LNCAP (cell line): ENCODE measurements around the gene ATXN7L3B.

Source experiments
- TF ChIP-seq, protein P1 (sequence below): fragments of 450-650 bp; IDR thresholded peaks from 2 replicates; pipeline ENCODE4 v1.5.1; 2017; ENCODE audit warnings: mild to moderate bottlenecking

The ATXN7L3B gene

GRCh38 chr12:74559728-74560127 is 22.1 kb downstream of the ATXN7L3B start:
- TF ChIP-seq, protein P1, sequence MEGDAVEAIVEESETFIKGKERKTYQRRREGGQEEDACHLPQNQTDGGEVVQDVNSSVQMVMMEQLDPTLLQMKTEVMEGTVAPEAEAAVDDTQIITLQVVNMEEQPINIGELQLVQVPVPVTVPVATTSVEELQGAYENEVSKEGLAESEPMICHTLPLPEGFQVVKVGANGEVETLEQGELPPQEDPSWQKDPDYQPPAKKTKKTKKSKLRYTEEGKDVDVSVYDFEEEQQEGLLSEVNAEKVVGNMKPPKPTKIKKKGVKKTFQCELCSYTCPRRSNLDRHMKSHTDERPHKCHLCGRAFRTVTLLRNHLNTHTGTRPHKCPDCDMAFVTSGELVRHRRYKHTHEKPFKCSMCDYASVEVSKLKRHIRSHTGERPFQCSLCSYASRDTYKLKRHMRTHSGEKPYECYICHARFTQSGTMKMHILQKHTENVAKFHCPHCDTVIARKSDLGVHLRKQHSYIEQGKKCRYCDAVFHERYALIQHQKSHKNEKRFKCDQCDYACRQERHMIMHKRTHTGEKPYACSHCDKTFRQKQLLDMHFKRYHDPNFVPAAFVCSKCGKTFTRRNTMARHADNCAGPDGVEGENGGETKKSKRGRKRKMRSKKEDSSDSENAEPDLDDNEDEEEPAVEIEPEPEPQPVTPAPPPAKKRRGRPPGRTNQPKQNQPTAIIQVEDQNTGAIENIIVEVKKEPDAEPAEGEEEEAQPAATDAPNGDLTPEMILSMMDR = no peak

DNA sequence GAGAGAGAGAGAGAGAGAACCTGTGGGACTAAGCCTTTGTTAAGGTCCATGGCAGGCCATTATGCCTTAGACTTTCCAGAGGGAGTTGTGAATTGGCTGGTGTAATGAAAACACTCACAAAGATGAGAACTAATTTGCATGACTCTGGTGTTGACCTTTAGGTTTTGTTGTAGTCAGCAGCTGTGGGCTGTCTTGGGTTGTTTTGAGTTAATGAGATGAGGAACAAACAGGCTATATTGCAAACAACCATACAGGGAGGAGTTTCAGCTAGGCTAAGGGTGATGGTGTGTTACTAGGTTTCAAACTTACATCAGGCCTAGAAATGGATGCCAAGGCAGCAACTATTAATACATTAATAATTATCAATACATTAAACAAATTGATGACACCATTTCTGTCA is 26.3 kb downstream of the ATXN7L3B start:
- TF ChIP-seq, protein P1 = no peak

GRCh38 chr12:74578486-74578885 is 40.9 kb downstream of the ATXN7L3B start:
- TF ChIP-seq, protein P1 = no peak

DNA sequence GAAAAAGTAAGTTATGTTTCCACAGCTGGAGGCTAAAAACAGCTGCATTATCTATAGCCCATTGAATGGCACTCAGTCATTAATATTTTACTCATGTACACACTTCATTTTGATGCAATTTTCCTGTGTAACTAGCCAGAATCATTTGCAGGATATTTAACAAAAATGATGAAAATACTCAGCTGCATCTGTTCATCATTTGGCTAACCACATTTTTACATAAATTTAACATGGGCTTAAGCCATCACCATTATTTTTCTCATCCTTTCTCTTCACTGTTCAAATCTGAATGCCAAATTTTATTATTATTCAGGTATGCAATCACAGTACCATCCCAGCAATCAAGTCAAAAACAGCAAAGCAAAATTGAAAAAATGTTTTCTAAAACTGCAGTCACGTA is 41.8 kb downstream of the ATXN7L3B start:
- TF ChIP-seq, protein P1 = no peak

- TF ChIP-seq, protein P1 = no peak
Measured at GRCh38 chr12:74579981-74580380, 42.3 kb downstream of the ATXN7L3B start.

GRCh38 chr12:74581439-74581838 is 43.8 kb downstream of the ATXN7L3B start:
- TF ChIP-seq, protein P1 = no peak

GRCh38 chr12:74584483-74585062 is 46.9 kb downstream of the ATXN7L3B start:
- TF ChIP-seq, protein P1 = no peak

- TF ChIP-seq, protein P1 = no peak
Measured at GRCh38 chr12:74586251-74586650, 48.6 kb downstream of the ATXN7L3B start.
